GM12892 (cell line): ENCODE measurements around the gene RTP2.

Source experiments
- POLR2A ChIP-seq: IDR thresholded peaks from 2 replicates; pipeline ENCODE4 v1.6.1; 2011; ENCODE audit warnings: low read depth, low read length, control low read depth
- POLR2AphosphoS5 ChIP-seq: IDR thresholded peaks from 2 replicates; pipeline ENCODE4 v1.6.1; 2011; ENCODE audit warnings: low read depth, low read length, control low read depth
- TAF1 ChIP-seq: IDR thresholded peaks from 2 replicates; pipeline ENCODE4 v1.6.1; 2011; ENCODE audit warnings: low read depth, mild to moderate bottlenecking, control low read depth, low read length, borderline replicate concordance

DNA sequence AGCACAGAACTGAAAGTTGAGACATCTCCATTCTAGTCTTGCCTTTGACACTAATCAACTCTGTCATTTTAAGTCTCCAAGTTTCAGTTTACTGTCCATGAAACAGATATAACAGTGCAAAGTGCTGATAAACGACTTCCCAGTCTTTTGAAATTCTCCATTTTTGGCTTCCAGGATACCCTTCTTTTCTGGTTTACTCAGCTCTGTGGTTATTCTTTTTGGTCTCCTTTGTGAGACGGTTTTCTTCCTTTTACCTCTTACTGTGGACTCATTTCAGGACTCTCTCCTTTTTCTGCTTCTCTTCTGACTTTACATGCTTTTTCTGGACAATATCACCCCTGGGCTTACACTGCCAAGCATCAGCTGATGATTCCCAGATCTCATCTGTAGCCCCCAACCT, 51.1 kb downstream of the RTP2 start:
- TF ChIP-seq POLR2AphosphoS5 (no peak), POLR2A (no peak), TAF1 (no peak)
